Kidney epithelial cell (primary cell): ENCODE data around the gene CSE1L. TPM values are rescaled to one million over a fixed set of nuclear protein-coding genes. Genes with fewer than 3 reads are reported as not detected.
"Not testable (repeated sequence)": the region's sequence is repeated elsewhere in the genome, so short reads cannot be mapped to it uniquely, and the experiment has no call there.

Experiments
- DNase-seq: peaks from one replicate; pipeline ENCODE4 v3.0.0-alpha.2; 2010; ENCODE audit warnings: low read depth
- H3K27me3 ChIP-seq: 2 replicates; pipeline ENCODE4 v1.6.0; 2011; ENCODE audit warnings: low read length; ENCODE audit not compliant: control insufficient read depth, insufficient read depth
- H3K36me3 ChIP-seq: 2 replicates; pipeline ENCODE4 v1.5.1; 2011; ENCODE audit warnings: low read length; ENCODE audit not compliant: control insufficient read depth, insufficient read depth
- H3K4me3 ChIP-seq: 2 replicates; pipeline ENCODE4 v1.5.1; 2011; ENCODE audit warnings: low read depth, mild to moderate bottlenecking, control low read depth, low read length
- total RNA-seq: library from RNA; depleted of rRNA; stranded (reverse); fragments of >200 nt; gene quantifications from 2 replicates; pipeline ENCODE4 v1.2.3, GENCODE V29; 2015
- TF ChIP-seq, protein P1 (sequence below): IDR thresholded peaks from 2 replicates; pipeline ENCODE4 v1.5.1; 2011; ENCODE audit warnings: mild to moderate bottlenecking, moderate library complexity, low read length, control low read depth, inconsistent platforms; ENCODE audit not compliant: insufficient read depth, poor library complexity, severe bottlenecking

Gene CSE1L
- total RNA-seq, 1 donor from 2014 or later = 66.5 TPM

DNA sequence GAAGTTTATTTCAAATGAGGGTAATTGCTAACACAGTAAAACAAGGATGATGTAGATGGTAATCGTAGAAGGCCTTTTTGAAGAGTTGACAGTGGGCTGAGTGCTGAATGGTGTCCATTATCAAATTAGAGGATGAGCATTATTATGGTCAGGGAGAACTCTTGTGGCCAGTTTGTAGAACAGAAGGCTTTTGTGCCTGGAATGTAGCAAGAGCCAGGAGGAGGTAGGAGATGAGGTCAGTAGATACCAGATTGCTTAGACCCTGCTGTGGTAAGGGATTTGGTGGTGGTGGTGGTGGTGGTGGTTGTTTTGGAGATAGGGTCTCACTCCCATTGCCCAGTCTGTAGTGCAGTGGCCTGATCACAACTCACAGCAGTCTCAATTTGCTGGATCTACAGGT lies 6.2 kb downstream of the CSE1L start:
- no peaks in the 10 kb centered on the region for H3K27me3 ChIP-seq
- no peaks in the 10 kb centered on the region for H3K36me3 ChIP-seq
- no peak for DNase-seq
- H3K4me3 ChIP-seq = no peak overlapping the region
- TF ChIP-seq, protein P1, sequence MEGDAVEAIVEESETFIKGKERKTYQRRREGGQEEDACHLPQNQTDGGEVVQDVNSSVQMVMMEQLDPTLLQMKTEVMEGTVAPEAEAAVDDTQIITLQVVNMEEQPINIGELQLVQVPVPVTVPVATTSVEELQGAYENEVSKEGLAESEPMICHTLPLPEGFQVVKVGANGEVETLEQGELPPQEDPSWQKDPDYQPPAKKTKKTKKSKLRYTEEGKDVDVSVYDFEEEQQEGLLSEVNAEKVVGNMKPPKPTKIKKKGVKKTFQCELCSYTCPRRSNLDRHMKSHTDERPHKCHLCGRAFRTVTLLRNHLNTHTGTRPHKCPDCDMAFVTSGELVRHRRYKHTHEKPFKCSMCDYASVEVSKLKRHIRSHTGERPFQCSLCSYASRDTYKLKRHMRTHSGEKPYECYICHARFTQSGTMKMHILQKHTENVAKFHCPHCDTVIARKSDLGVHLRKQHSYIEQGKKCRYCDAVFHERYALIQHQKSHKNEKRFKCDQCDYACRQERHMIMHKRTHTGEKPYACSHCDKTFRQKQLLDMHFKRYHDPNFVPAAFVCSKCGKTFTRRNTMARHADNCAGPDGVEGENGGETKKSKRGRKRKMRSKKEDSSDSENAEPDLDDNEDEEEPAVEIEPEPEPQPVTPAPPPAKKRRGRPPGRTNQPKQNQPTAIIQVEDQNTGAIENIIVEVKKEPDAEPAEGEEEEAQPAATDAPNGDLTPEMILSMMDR = no peak

DNA sequence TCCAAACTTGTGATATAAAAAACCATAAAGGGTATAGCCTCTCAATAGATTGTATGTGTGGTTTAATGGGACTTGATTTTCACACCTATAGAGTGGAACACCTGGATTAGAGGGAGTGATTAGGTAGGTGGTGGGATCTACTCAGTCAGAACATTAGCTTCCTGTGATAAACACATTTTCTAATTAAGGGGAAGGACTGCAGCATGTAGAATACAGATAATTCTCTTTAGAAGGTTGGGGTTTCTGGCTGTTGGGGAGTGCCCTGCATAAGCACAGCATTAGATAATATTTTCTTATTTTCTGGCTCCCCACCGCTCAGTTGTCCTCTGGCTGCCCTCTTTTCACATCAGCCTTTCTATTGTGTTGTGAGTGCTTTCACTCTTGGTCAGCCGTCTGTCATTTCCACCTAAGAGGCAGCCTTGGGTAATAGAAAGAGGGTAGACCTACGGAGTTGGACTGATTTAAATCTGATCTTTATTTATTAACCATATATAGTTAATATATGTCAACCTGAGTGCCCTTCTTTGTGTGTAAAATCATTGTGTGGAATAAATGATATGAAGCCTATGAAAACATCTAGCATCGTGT lies 8.0 kb downstream of the CSE1L start:
- Histone ChIP-seq H3K36me3 (no peaks in the 10 kb centered on the region), H3K4me3 (no peak overlapping the region), H3K27me3 (no peaks in the 10 kb centered on the region)
- DNase-seq = no peak
- TF ChIP-seq, protein P1 = no peak

DNA sequence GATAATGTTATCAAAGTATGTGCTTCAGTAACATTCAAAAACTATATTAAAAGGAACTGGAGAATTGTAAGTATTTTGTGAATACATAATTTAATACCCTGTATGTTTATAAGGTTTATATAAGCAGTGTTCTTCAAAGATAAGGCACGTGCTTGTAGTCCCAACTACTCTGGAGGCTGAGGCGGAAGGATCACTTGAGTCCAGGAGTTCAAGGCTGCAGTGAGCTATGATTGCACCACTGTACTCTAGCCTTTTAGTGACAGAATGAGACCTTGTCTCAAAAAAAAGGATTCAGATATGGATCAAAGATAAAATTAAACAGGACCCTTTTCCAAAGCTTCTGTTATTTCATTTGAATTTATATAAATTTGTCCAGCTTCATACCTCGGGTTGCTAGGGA lies 17.2 kb downstream of the CSE1L start:
- no peaks in the 10 kb centered on the region for H3K36me3 ChIP-seq
- no peaks in the 10 kb centered on the region for H3K27me3 ChIP-seq
- DNase-seq = no peak
- no peak overlapping the region for H3K4me3 ChIP-seq
- TF ChIP-seq, protein P1 = no peak

DNA sequence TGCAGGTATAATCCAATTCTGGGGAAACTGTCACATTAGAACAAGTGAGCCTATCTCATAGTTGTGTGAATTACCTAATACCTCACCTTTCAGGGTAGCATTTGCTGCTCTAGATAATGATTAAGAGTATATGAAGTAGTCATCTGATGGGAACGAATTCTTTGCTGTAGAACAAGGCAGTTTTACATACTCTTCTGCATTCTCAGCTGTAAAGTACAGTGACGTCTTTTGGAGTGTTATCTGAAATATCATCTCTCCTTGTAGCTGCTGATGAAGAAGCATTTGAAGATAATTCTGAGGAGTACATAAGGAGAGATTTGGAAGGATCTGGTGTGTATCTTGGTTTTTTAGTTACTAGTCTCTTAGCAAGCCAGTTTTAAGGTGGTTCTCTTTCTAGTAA lies 28.4 kb downstream of the CSE1L start:
- no peaks in the 10 kb centered on the region for H3K36me3 ChIP-seq
- H3K4me3 ChIP-seq = no peak overlapping the region
- no peak for DNase-seq
- TF ChIP-seq, protein P1 = no peak
- H3K27me3 ChIP-seq = no peaks in the 10 kb centered on the region

DNA sequence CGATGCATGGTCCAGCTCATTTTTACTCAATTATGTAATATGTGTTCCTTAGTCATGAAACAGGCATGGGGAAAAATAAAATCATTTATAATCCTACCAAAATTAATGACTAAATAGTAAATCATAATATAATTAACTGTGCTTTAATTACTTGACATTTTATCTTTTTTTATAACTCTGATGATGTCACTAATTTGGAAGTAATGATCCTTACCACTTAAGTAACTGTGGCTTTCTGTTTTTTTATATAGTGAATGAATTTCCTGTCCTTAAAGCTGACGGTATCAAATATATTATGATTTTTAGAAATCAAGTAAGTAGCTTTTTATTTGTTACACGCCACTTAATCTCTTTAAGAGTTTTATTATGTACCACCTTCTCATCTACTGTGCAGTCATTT lies 32.2 kb downstream of the CSE1L start:
- Histone ChIP-seq H3K27me3 (no peaks in the 10 kb centered on the region), H3K4me3 (no peak overlapping the region), H3K36me3 (no peaks in the 10 kb centered on the region)
- TF ChIP-seq, protein P1 = no peak
- DNase-seq = no peak

DNA sequence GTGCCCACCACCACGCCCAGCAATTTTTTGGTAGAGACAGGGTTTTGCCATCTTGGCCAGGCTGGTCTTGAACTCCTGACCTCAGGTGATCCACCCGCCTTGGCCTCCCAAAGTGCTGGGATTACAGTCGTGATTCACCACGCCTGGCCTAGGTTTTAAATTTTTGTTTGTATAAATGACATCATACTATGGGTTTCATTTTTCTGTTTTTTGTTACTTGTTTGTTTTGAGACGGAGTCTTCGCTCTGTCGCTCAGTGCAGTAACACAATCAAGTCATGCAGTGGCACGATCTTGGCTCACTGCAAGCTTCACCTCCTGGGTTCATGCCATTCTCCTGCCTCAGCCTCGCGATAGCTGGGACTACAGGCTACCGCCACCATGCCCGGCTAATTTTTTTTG lies 36.2 kb downstream of the CSE1L start:
- not testable (repeated sequence) for H3K4me3 ChIP-seq, H3K27me3 ChIP-seq, DNase-seq, H3K36me3 ChIP-seq
